Psoas muscle (tissue), 8 donors: ENCODE data around the gene TSKU. TPM values are rescaled to one million over a fixed set of nuclear protein-coding genes. Genes with fewer than 3 reads are reported as not detected.
"Not testable (repeated sequence)": the region's sequence is repeated elsewhere in the genome, so short reads cannot be mapped to it uniquely, and the experiment has no call there.

Source experiments
- ATAC-seq, 4 donors: fragments of 200-7000 bp; cut with Tn5 transposase; one replicate each; pipeline ENCODE4 v1.9.1; 2020; ENCODE audit warnings: moderate library complexity in 3 of 4, mild to moderate bottlenecking in 2 of 4
- DNase-seq, 2 donors: peaks; one replicate each; pipeline ENCODE4 v3.0.0-alpha.2; 2020
- H3K27ac ChIP-seq: fragments of 200-600 bp; one replicate; pipeline ENCODE4 v1.8.0; 2022
- H3K27me3 ChIP-seq, 3 donors: fragments of 200-600 bp in 1 of 3; one replicate each; pipeline versions ENCODE4 v1.6.1 to v1.8.0; 2013 to 2022; ENCODE audit warnings: low read length in 2 of 3, mild to moderate bottlenecking in 2 of 3, moderate library complexity in 1 of 3; ENCODE audit not compliant: insufficient read depth in 3 of 3
- H3K36me3 ChIP-seq, 2 donors: fragments of 200-600 bp in 1 of 2; one replicate each; pipeline versions ENCODE4 v1.6.1 to v1.8.0; 2013 to 2022; ENCODE audit warnings: low read depth in 1 of 2, mild to moderate bottlenecking in 1 of 2, moderate library complexity in 1 of 2; ENCODE audit not compliant: insufficient read depth in 1 of 2
- H3K4me1 ChIP-seq: fragments of 200-600 bp; one replicate; pipeline ENCODE4 v1.8.0; 2022
- H3K4me3 ChIP-seq: fragments of 200-600 bp; one replicate; pipeline ENCODE4 v1.8.0; 2022; ENCODE audit warnings: mild to moderate bottlenecking
- H3K9me3 ChIP-seq: fragments of 200-600 bp; one replicate; pipeline ENCODE4 v1.8.0; 2022
- CTCF ChIP-seq: fragments of 200-600 bp; IDR thresholded peaks from one replicate; pipeline ENCODE4 v1.8.0; 2022; ENCODE audit warnings: antibody characterized with exemption
- WGBS, 3 donors: extraction: QIAGEN DNeasy Blood & Tissue Kit; methylation state at CpG; one replicate each; pipeline versions ENCODE4 v1.1.6 to v1.1.7; 2013; 5-methylcytosine and 5-hydroxymethylcytosine counted together
- intact Hi-C, 2 donors: fragments of 100-400 bp; cut with DNase I; formaldehyde crosslinking; loops; one replicate each; pipeline versions ENCODE4 v1.11.0 to v1.14.2; 2022
- polyA plus RNA-seq, 3 donors: library from polyadenylated mRNA; stranded (reverse); fragments of 200-250 nt; gene quantifications; one replicate each; pipeline ENCODE4 v1.2.3, GENCODE V29; 2013
- total RNA-seq, 4 donors: library from RNA; stranded (reverse); fragmentation: NEBNext Ultra II Directional in 2 of 4; extraction: Animal tissue kit (Norgen Biotek cat#: 25700) in 2 of 4; gene quantifications; one replicate each; pipeline versions ENCODE4 v1.2.1 to v1.2.4, GENCODE V29; 2021 to 2023
- donor health status: healthy with polysubstance abuse.
- donor health status: DM: no; HTN: no; CAD: no; lungs with moderate emphysema.
- donor health status: Bipolar disorder and iron deficiency.
- donor health status: healthy.
- donor health status: DM: yes; HTN: yes; CAD: no.
- donor health status: DM: no; HTN: no; CAD: no.
- donor health status: DM: no; HTN: no; CAD: no.
- donor health status: DM: yes; HTN: yes; CAD: no.

Gene TSKU
- total and polyA plus RNA-seq, 7 donors: 3.1 to 11.4 (median 4.0) TPM

DNA sequence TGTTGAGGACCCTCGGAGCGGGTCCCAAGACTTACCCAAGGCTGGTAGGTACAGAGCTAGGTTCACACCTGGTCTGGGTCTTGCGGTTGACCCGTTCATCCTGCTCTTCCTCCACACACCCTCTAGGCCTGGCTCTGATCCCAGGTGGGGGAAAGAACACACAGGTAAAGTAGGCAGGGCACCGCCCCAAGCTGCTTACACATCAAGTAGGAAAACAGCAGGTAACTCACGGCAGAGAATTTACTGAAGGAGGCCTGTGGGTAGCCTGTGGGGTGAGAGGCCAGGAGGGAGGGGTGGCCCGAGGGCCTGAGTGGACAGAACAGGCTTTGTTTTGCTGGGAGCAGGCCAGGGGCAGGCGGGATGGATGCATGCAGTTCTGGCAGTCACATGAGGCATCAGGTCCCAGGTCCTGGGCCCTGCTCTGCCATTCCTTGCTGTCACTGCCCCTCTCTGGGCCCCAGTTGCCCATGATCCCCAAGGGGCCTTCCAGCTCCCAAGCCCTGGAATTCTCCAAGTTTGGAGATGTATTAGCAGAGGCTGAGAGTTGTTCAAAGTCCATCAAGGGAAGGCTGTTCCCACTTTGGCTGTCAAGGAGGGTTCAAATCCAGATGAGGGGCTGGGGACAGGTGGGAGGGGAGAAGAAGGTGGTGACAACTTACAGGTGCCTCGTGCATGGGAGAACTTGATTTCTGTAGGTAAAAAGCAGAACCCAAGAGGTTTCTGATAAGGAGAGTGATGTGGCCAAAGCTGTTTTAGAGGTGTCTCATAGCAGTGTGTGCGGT is 5.7 kb downstream of the TSKU start:
- Histone ChIP-seq H3K27ac (no peak overlapping the region), H3K4me1 (peaks cover 3% of the 10 kb centered on the region), H3K9me3 (no peaks in the 10 kb centered on the region), H3K36me3 (no peaks in the 10 kb centered on the region), H3K4me3 (no peak overlapping the region), H3K27me3 (no peaks in the 10 kb centered on the region)
- intact Hi-C loops: no loop called here
- no peak for DNase-seq
- no peak for TF ChIP-seq CTCF
- WGBS, 3 donors: 83 to 89% (median 84%) methylated on average over 10 of the region's 10 CpGs
- ATAC-seq: no peak

DNA sequence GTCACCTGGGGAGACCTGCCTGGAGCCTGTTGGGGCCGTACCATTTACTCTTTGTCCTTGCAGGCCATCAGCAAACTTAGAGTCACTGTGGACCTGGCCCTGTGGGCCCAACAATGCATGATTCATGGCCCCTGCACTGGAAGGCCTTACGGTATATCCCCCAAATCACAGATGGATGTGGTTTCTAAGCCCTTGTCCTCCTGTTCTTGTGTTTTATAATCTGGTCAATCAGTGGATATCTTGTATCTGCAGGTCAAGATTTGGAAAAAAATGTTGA is 6.2 kb downstream of the TSKU start:
- H3K9me3 ChIP-seq: no peaks in the 10 kb centered on the region
- intact Hi-C loops: no loop called here
- peaks cover under 1% of the 10 kb centered on the region for H3K4me1 ChIP-seq
- H3K4me3 ChIP-seq: no peak overlapping the region
- DNase-seq (peak in 1 of 2 donors; percentile 24), ATAC-seq (no peak)
- no peaks in the 10 kb centered on the region for H3K27me3 ChIP-seq
- no peaks in the 10 kb centered on the region for H3K36me3 ChIP-seq
- no peak for TF ChIP-seq CTCF
- no peak overlapping the region for H3K27ac ChIP-seq
- 95 to 100% (median 95%) methylated on average over 2 of the region's 2 CpGs for WGBS, 3 donors

DNA sequence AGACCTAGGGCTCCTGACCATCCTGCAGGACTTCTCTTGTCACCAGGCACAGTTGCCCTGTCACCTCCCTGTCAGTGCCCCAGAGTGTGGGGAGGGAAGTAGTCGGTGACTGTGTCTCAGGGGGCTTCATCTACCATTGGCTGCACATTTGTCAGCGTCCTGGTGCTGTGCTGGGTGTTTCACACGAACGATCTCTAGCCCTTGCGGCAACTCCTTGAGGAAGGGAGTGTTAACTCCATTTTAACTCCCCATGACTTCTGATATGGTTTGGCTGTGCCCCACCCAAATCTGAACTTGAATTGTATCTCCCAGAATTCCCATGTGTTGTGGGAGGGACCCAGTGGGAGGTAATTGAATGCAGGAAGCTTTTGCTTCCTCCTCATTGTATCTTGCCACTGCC is 7.1 kb downstream of the TSKU start:
- Histone ChIP-seq H3K4me1 (no peaks in the 10 kb centered on the region), H3K27me3 (no peaks in the 10 kb centered on the region), H3K36me3 (no peaks in the 10 kb centered on the region), H3K9me3 (no peaks in the 10 kb centered on the region), H3K27ac (no peak overlapping the region), H3K4me3 (no peak overlapping the region)
- 80 to 88% (median 87%) methylated on average over 5 of the region's 5 CpGs for WGBS, 3 donors
- no peak for ATAC-seq
- intact Hi-C loops: no loop called here
- no peak for TF ChIP-seq CTCF
- DNase-seq: peak in 1 of 2 donors; percentile 46

DNA sequence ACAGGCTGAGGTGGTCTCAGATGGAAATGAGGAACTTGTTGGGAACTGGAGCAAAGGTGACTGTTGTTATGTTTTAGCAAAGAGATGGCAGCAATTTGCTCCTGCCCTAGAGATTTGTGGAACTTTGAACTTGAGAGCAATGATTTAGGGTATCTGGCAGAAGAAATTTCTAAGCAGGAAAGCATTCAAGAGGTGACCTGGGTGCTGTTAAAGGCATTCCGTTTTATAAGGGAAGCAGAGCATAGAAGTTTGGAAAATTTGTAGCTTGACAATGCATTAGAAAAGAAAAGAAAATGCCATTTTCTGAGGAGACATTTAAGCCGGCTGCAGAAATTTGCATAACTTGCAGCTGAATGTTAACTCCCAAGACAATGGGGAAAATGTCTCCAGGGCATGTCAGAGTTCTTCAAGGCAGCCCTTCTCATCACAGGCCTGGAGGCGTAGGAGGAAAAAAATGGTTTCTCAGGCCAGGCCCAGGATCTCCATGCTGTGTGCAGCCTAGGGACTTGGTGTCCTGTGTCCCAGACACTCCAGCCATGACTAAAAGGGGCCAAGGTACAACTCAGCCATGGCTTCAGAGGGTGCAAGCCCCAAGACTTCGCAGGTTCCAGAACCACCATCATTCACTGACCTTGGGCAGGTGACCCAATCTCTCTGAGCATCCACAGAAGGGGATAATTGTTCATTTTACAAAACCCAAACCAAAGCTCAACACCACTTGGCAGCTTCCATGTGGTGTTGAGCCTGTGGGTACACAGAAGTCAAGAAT is 8.0 kb downstream of the TSKU start:
- H3K27me3 ChIP-seq, ATAC-seq, H3K36me3 ChIP-seq, H3K4me3 ChIP-seq, H3K9me3 ChIP-seq, H3K27ac ChIP-seq, DNase-seq, H3K4me1 ChIP-seq, intact Hi-C loops: not testable (repeated sequence)
- 92 to 95% (median 92%) methylated on average over 4 of the region's 4 CpGs for WGBS, 3 donors

DNA sequence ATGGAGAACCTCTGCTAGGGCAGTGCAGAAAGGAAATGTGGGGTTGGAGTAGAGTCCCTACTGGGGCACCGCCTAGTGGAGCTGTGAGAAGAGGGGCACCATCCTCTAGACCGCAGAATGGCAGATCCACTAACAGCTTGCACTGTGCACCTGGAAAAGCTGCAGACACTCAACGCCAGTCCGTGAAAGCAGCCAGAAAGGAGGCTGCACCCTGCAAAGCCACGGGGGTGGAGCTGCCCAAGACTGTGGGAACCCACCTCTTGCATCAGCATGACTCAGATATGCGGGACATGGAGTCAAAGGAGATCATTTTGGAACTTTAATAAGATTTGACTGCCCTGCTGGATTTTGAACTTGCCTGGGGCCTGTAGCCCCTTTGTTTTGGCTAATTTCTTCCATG is 8.7 kb downstream of the TSKU start:
- no peaks in the 10 kb centered on the region for H3K4me1 ChIP-seq
- H3K27ac ChIP-seq: no peak overlapping the region
- intact Hi-C loops: no loop called here
- 85 to 91% (median 91%) methylated on average over 6 of the region's 6 CpGs for whole genome bisulfite sequencing, 3 donors
- no peaks in the 10 kb centered on the region for H3K9me3 ChIP-seq
- ATAC-seq (no peak), DNase-seq (peak in 1 of 2 donors; percentile 61)
- no peaks in the 10 kb centered on the region for H3K27me3 ChIP-seq
- H3K36me3 ChIP-seq: no peaks in the 10 kb centered on the region
- no peak overlapping the region for H3K4me3 ChIP-seq
- no peak for TF ChIP-seq CTCF
